B cell (primary cell): ENCODE data around the gene LIPI.

Experiments
- CTCF ChIP-seq: fragments of 200-600 bp; IDR thresholded peaks from one replicate; pipeline ENCODE4 v1.8.0; 2022; ENCODE audit warnings: antibody characterized with exemption, mild to moderate bottlenecking
- EZH2 ChIP-seq: IDR thresholded peaks from 2 replicates; pipeline ENCODE4 v1.6.1; 2012; ENCODE audit warnings: borderline replicate concordance, low read depth, mild to moderate bottlenecking, moderate library complexity, low read length; ENCODE audit not compliant: insufficient read depth, poor library complexity, severe bottlenecking

GRCh38 chr21:14072761-14073535 lies 137.8 kb downstream of the LIPI start:
- TF ChIP-seq CTCF (no peak), EZH2 (no peak)
